Tibial nerve (tissue), 4 donors: Measurements from ENCODE around the gene TNRC18. TPM values are rescaled to one million over a fixed set of nuclear protein-coding genes. Genes with fewer than 3 reads are reported as not detected.

ENCODE experiments used
- DNase-seq, 2 donors: peaks; one replicate each; pipeline ENCODE4 v3.0.0-alpha.2; 2019; ENCODE audit warnings: low spot score in 2 of 2
- H3K27ac ChIP-seq, 4 donors: fragments of 200-600 bp; sonication (generic) in 3 of 4; one replicate each; pipeline ENCODE4 v1.5.1; 2017 to 2019; ENCODE audit warnings: mild to moderate bottlenecking in 1 of 4
- H3K27me3 ChIP-seq, 2 donors: fragments of 200-600 bp; sonication (generic) in 1 of 2; one replicate each; pipeline versions ENCODE4 v1.5.1 to v1.6.0; 2017 to 2019
- H3K36me3 ChIP-seq, 3 donors: fragments of 200-600 bp; sonication (generic); one replicate each; pipeline ENCODE4 v1.5.1; 2018 to 2019
- H3K4me1 ChIP-seq, 4 donors: fragments of 200-600 bp; sonication (generic) in 3 of 4; one replicate each; pipeline ENCODE4 v1.5.1; 2017 to 2019
- H3K4me3 ChIP-seq, 4 donors: fragments of 200-600 bp; sonication (generic) in 3 of 4; one replicate each; pipeline ENCODE4 v1.5.1; 2017 to 2019; ENCODE audit warnings: mild to moderate bottlenecking in 1 of 4, moderate library complexity in 1 of 4
- H3K9me3 ChIP-seq, 4 donors: fragments of 200-600 bp; sonication (generic) in 3 of 4; one replicate each; pipeline ENCODE4 v1.5.1; 2017 to 2019
- CTCF ChIP-seq, 5 experiments: fragments of 200-600 bp in 3 of 5; fragments of 450-650 bp in 2 of 5; sonication (generic) in 3 of 5; IDR thresholded peaks; one replicate each; pipeline ENCODE4 v1.5.1; 2016 to 2019; ENCODE audit warnings: antibody characterized with exemption in 5 of 5, mild to moderate bottlenecking in 3 of 5, moderate library complexity in 2 of 5
- EP300 ChIP-seq, 2 donors: sonication (generic); formaldehyde crosslinking; IDR thresholded peaks; one replicate each; pipeline ENCODE4 v1.6.1; 2017; ENCODE audit warnings: antibody characterized with exemption in 2 of 2, mild to moderate bottlenecking in 1 of 2
- POLR2A ChIP-seq, 2 donors: fragments of 450-650 bp; IDR thresholded peaks; one replicate each; pipeline ENCODE4 v1.6.1; 2017; ENCODE audit warnings: antibody characterized with exemption in 2 of 2, mild to moderate bottlenecking in 2 of 2, moderate library complexity in 2 of 2
- WGBS, 2 donors: methylation state at CpG; one replicate each; pipeline ENCODE4 v1.1.5; 2018; 5-methylcytosine and 5-hydroxymethylcytosine counted together
- total RNA-seq, 4 donors: library from RNA; depleted of rRNA; stranded (reverse); fragments of >200 nt; gene quantifications; one replicate each; pipeline ENCODE4 v1.1.0, GENCODE V29; 2016

TNRC18 gene
- total RNA-seq, 4 donors from 2014 or later, result 76.9 to 241 (median 147) TPM

GRCh38 chr7:5354460-5355232, 69.0 kb downstream of the TNRC18 start:
- no peaks in the 10 kb centered on the region for H3K27me3 ChIP-seq
- no peak for TF ChIP-seq EP300 (IDR thresholded peaks at IDR 0.05)
- TF ChIP-seq POLR2A (IDR thresholded peaks at IDR 0.05), result no peak
- no peak for TF ChIP-seq CTCF (IDR thresholded peaks at IDR 0.05)
- peaks cover 0 to 53% (median 17%) of the 10 kb centered on the region in 4 donors for H3K4me1 ChIP-seq
- H3K9me3 ChIP-seq, result no peaks in the 10 kb centered on the region
- no peak for DNase-seq
- no peak overlapping the region for H3K27ac ChIP-seq
- H3K36me3 ChIP-seq, result peaks cover 0 to 89% (median 9%) of the 10 kb centered on the region in 3 donors
- H3K4me3 ChIP-seq, result no peak overlapping the region
- 45% methylated on average over 17 of the region's 17 CpGs for WGBS, 2 donors

- no peak for TF ChIP-seq EP300 (IDR thresholded peaks at IDR 0.05)
- TF ChIP-seq CTCF (IDR thresholded peaks at IDR 0.05), result no peak
- TF ChIP-seq POLR2A (IDR thresholded peaks at IDR 0.05), result no peak
- Histone ChIP-seq H3K27ac (no peak overlapping the region), H3K4me3 (no peak overlapping the region), H3K4me1 (peaks cover 0 to 40% (median 9%) of the 10 kb centered on the region in 4 donors), H3K9me3 (no peaks in the 10 kb centered on the region), H3K36me3 (peaks cover 0 to 91% (median 5%) of the 10 kb centered on the region in 3 donors), H3K27me3 (no peaks in the 10 kb centered on the region)
- DNase-seq, result no peak
- WGBS, 2 donors, result 91 to 98% methylated on average over 17 to 19 of the region's 19 CpGs
Measured at GRCh38 chr7:5352440-5353010, 71.1 kb downstream of the TNRC18 start.

GRCh38 chr7:5351507-5352265, 71.9 kb downstream of the TNRC18 start:
- Histone ChIP-seq H3K9me3 (no peaks in the 10 kb centered on the region), H3K36me3 (peaks cover 0 to 90% (median 4%) of the 10 kb centered on the region in 3 donors), H3K4me1 (peaks cover 0 to 40% (median 9%) of the 10 kb centered on the region in 4 donors), H3K27ac (no peak overlapping the region), H3K4me3 (no peak overlapping the region), H3K27me3 (no peaks in the 10 kb centered on the region)
- WGBS, 2 donors, result 93 to 95% methylated on average over 35 of the region's 35 CpGs
- TF ChIP-seq POLR2A (IDR thresholded peaks at IDR 0.05) (no peak), CTCF (IDR thresholded peaks at IDR 0.05) (no peak), EP300 (IDR thresholded peaks at IDR 0.05) (no peak)
- DNase-seq, result no peak

- Histone ChIP-seq H3K36me3 (peaks cover 0 to 90% (median 1%) of the 10 kb centered on the region in 3 donors), H3K27ac (no peak overlapping the region), H3K9me3 (no peaks in the 10 kb centered on the region), H3K4me3 (no peak overlapping the region), H3K4me1 (peaks cover 0 to 40% (median 9%) of the 10 kb centered on the region in 4 donors), H3K27me3 (no peaks in the 10 kb centered on the region)
- TF ChIP-seq EP300 (IDR thresholded peaks at IDR 0.05), result no peak
- TF ChIP-seq CTCF (IDR thresholded peaks at IDR 0.05), result no peak
- no peak for TF ChIP-seq POLR2A (IDR thresholded peaks at IDR 0.05)
- no peak for DNase-seq
- WGBS, 2 donors, result 83 to 87% methylated on average over 23 of the region's 23 CpGs
Measured at GRCh38 chr7:5350600-5351385, 72.8 kb downstream of the TNRC18 start.
